Neutrophil (primary cell): ENCODE data around the gene TRIM62.

Experiments used
- H3K27ac ChIP-seq: fragments of 200-600 bp; sonication (generic); 2 replicates; pipeline ENCODE4 v1.5.1; 2016; ENCODE audit warnings: mild to moderate bottlenecking, moderate library complexity
- H3K27me3 ChIP-seq: fragments of 200-600 bp; sonication (generic); 2 replicates; pipeline ENCODE4 v1.6.0; 2016; ENCODE audit warnings: mild to moderate bottlenecking
- H3K36me3 ChIP-seq: fragments of 200-600 bp; sonication (generic); 2 replicates; pipeline ENCODE4 v1.5.1; 2017
- H3K4me1 ChIP-seq, 2 experiments: fragments of 200-600 bp in 1 of 2; sonication (generic) in 1 of 2; 1 replicate in 1 of 2; 2 replicates in 1 of 2; pipeline versions ENCODE4 v1.5.1 to v1.6.1; 2013 to 2016; ENCODE audit warnings: low read depth in 1 of 2, low read length in 1 of 2, mild to moderate bottlenecking in 1 of 2, moderate library complexity in 1 of 2; ENCODE audit not compliant: control insufficient read depth in 1 of 2, insufficient read depth in 1 of 2
- H3K4me3 ChIP-seq, 2 experiments: fragments of 200-600 bp in 1 of 2; sonication (generic) in 1 of 2; 1 replicate in 1 of 2; 2 replicates in 1 of 2; pipeline ENCODE4 v1.5.1; 2013 to 2016; ENCODE audit warnings: low read depth in 1 of 2, low read length in 1 of 2, mild to moderate bottlenecking in 1 of 2, moderate library complexity in 1 of 2
- H3K9me3 ChIP-seq: fragments of 200-600 bp; sonication (generic); 2 replicates; pipeline ENCODE4 v1.5.1; 2016
- CTCF ChIP-seq: fragments of 200-600 bp; sonication (generic); IDR thresholded peaks from 2 replicates; pipeline ENCODE4 v1.5.1; 2016; ENCODE audit warnings: antibody characterized with exemption

TRIM62 gene

GRCh38 chr1:33206340-33206739 is 24.5 kb upstream of the TRIM62 start:
- Histone ChIP-seq H3K9me3 (no peaks in the 10 kb centered on the region), H3K4me1 (no peaks in the 10 kb centered on the region), H3K4me3 (no peak overlapping the region), H3K27ac (no peak overlapping the region), H3K27me3 (peaks cover 46% of the 10 kb centered on the region), H3K36me3 (no peaks in the 10 kb centered on the region)
- no peak for TF ChIP-seq CTCF

GRCh38 chr1:33195556-33195955 is 13.7 kb upstream of the TRIM62 start:
- no peak for TF ChIP-seq CTCF
- Histone ChIP-seq H3K27me3 (peaks cover 71% of the 10 kb centered on the region), H3K36me3 (no peaks in the 10 kb centered on the region), H3K4me1 (no peaks in the 10 kb centered on the region), H3K27ac (no peak overlapping the region), H3K4me3 (no peak overlapping the region), H3K9me3 (no peaks in the 10 kb centered on the region)

- Histone ChIP-seq H3K27ac (no peak overlapping the region), H3K36me3 (no peaks in the 10 kb centered on the region), H3K4me3 (no peak overlapping the region), H3K27me3 (peaks cover 60% of the 10 kb centered on the region), H3K9me3 (no peaks in the 10 kb centered on the region), H3K4me1 (no peaks in the 10 kb centered on the region)
- no peak for TF ChIP-seq CTCF
Observed at GRCh38 chr1:33191731-33192275, 10.0 kb upstream of the TRIM62 start.

GRCh38 chr1:33190701-33191100 is 8.9 kb upstream of the TRIM62 start:
- H3K4me1 ChIP-seq, result no peaks in the 10 kb centered on the region

GRCh38 chr1:33188572-33189275 is 6.9 kb upstream of the TRIM62 start:
- H3K36me3 ChIP-seq, result no peaks in the 10 kb centered on the region
- H3K4me1 ChIP-seq, result no peaks in the 10 kb centered on the region
- no peak overlapping the region for H3K4me3 ChIP-seq
- TF ChIP-seq CTCF, result no peak
- H3K27ac ChIP-seq, result no peak overlapping the region
- H3K9me3 ChIP-seq, result no peaks in the 10 kb centered on the region
- peaks cover 79% of the 10 kb centered on the region for H3K27me3 ChIP-seq

More at GRCh38 chr1:33190701-33191100, 8.9 kb upstream of the TRIM62 start:
- TF ChIP-seq CTCF, result no peak
- H3K9me3 ChIP-seq, result no peaks in the 10 kb centered on the region
- no peaks in the 10 kb centered on the region for H3K36me3 ChIP-seq
- no peak overlapping the region for H3K27ac ChIP-seq
- peaks cover 63% of the 10 kb centered on the region for H3K27me3 ChIP-seq
- H3K4me3 ChIP-seq, result no peak overlapping the region
